ENCODE measurements around the gene CLDN5. TPM values are rescaled to one million over a fixed set of nuclear protein-coding genes. Genes with fewer than 3 reads are reported as not detected.

CLDN5 gene
- total and polyA plus RNA-seq, 2 of the 8 experiments (the other 6 are each of a cell fraction or from before 2014, with no cell fraction given), result 1.2 to 1.6 TPM

DNA sequence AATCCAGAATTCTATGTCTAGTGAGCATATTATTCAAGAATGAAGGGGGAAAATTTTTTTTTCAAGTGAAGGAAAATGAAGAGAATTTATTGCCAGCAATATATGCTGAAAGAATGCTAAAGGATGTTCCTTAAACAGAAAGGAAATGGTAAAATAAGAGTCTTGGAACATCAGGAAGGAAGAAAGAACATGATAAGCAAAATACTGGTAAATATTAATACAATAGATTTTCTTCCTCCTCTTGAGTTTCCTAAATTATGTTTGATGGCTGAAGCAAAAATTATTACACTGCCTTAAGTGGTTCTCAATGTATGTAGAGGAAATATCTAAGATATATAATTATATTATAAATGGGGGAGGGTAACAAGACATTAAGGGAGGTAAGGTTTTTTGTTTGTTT, 9.6 kb upstream of the CLDN5 start (continued):
- TF ChIP-seq BRCA1 (IDR thresholded peaks at IDR 0.05; ENCODE audit: low read depth, low read length) (no peak), TCF12 (IDR thresholded peaks at IDR 0.05; ENCODE audit: low read depth, low read length) (no peak)
- TF ChIP-seq, protein P1, sequence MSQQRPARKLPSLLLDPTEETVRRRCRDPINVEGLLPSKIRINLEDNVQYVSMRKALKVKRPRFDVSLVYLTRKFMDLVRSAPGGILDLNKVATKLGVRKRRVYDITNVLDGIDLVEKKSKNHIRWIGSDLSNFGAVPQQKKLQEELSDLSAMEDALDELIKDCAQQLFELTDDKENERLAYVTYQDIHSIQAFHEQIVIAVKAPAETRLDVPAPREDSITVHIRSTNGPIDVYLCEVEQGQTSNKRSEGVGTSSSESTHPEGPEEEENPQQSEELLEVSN (IDR thresholded peaks at IDR 0.05), result no peak

Data from H1 (cell line).